Inflammatory macrophage (primary cell): ENCODE results near the gene PCNT.

Experiments used
- DNase-seq, 2 donors: peaks; one replicate each; pipeline ENCODE4 v3.0.0-alpha.2; 2020 to 2022

PCNT gene

DNA sequence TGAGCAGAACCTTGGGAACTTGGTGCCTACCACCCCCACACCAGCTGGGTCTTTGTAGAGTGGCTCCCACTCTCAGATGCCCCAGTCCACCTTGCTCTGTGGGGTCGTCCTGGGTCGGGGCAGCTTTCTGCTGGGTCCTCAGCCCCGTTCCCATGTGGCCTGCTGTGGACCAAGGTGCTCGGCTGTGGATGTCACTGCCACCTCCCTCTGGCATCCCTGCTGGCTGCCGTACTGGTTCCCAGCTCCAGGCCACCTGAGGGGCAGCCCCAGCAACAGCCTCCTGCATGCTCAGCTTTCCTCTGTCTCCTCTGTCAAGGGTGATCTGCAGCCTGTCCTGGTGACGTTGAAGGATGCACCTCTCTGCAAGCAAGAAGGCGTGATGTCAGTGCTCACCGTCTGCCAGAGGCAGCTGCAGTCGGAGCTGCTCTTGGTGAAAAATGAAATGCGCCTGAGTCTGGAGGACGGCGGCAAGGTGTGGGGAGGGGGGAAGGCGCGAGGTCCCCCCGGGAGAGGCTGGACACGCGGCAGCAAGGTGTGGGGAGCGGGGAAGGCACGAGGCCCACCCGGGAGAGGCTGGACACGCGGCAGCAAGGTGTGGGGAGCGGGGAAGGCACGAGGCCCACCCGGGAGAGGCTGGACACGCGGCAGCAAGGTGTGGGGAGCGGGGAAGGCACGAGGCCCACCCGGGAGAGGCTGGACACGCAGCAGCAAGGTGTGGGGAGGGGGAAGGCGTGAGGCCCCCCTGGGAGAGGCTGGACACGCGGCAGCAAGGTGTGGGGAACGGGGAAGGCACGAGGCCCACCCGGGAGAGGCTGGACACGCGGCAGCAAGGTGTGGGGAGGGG is 88.8 kb downstream of the PCNT start:
- no peak for DNase-seq

DNA sequence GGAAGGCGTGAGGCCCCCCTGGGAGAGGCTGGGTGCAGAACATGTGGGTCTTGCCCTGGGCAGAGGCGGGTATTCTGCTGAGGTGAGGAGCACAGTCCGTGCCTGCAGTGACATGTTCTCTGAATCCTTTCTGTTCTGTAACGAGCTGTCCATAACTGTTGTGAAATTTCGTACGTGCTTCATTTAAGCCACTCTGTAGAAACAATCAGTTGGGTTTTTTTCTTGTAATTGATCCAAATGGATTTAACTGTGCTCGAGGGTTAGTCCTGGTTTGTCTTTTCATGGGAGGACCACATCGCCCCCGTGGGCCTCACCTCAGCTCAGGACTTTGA is 89.4 kb downstream of the PCNT start:
- DNase-seq, result no peak

DNA sequence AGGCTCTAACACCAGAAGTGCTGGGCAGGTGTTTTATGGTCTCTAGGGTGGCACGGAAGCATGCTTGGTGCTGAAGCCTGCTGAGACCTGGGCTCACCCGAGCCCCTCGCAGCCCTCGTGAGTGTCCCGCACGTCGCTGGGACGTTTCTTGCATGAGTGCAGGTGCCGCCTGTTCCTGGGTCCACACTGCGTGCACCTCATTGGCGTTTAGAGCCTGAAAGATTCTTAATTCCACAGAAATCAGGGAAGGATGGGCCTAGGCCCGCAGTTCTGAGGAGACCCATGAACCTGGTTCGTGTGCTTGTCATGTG is 91.0 kb downstream of the PCNT start:
- DNase-seq, result no peak

DNA sequence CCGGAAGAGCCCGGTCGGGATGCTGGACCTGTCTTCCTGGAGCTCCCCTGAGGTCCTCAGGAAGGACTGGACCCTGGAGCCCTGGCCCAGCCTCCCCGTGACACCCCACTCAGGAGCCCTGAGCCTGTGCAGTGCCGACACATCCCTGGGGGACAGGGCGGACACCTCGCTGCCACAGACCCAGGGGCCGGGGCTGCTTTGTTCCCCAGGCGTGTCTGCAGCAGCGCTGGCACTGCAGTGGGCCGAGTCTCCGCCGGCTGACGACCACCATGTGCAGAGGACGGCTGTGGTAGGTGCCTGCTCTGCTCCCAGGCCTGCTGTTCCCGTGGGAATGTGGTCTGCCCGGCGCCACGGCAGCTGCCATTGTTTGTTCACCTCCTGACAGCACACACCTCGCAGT is 92.6 kb downstream of the PCNT start:
- DNase-seq, result no peak

DNA sequence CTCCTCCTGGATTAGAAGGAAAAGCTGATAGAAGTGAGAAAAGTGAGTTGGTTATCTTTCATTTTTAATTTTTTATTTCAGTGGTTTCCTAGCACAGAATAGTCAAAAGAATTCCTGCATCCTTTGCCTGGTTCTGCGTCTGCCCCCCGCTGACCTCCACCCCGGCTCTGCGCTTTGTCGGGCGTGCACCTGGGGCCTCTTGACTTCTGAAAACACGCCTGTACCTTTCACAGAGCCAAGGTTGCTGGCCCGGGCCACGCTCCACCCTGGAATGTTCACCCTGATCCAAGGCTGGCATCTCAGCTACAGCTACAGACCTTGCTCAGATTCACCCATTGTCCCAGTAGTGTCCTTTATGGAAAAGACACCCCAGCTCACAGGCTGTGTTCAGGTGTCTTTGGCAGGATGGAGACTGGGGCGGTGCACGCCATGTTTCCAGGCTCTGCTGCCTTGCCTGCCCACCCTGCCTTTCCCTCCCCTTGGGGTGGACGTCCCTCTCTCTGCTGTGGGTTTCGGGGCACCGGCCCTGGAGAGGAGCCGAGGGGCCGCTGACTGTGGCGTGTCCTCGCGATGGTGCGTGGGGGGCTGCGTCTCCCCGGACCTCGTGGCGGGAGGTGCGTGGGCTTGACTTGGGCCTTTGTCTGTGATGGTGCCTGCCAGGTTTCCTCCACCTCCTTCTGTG is 94.5 kb downstream of the PCNT start:
- DNase-seq, result no peak

DNA sequence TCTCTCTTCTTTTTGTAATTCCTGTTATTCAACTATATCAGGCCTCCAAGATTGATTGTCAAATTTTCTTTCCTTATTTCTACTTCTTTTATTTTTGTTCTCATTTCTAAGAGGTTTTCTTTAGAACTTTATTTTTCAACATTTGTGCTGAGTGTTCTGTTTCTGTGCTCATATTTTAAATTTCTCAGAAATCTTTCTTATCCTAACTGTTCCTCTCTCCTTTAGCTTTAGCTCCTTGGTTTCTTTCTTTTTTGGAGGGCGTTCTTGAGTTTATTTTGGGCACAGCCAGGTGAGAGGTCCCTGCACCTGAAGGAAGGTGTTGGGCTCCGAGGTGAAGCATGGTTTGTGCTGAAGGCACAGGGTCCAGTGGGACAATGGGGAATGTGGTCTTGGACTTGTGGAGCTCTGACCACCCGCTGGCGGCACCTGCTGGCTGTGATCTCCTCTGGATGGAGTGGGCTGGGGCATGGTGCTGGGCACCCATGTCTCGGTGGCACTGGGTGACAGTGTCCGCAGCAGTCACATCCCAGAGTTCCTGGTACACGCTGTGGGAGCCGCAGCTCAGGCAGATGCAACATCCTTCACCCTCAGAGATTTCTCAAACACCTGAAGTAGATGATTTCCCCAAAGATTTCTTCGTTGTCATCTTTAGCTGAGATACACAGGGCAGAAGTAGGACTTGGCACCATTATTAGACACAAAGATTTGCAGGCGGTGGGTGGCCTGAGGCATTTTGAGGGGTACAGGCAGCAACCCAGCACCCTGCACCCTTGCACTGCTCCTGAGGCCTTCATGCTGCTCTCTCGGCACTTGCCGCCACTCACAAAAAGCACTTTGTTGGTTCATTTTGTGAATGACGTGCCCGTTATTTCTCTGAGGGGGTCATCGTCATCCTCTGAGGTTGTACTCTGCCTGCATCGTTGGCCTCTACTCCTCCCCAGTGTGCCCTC is 96.6 kb downstream of the PCNT start:
- no peak for DNase-seq

DNA sequence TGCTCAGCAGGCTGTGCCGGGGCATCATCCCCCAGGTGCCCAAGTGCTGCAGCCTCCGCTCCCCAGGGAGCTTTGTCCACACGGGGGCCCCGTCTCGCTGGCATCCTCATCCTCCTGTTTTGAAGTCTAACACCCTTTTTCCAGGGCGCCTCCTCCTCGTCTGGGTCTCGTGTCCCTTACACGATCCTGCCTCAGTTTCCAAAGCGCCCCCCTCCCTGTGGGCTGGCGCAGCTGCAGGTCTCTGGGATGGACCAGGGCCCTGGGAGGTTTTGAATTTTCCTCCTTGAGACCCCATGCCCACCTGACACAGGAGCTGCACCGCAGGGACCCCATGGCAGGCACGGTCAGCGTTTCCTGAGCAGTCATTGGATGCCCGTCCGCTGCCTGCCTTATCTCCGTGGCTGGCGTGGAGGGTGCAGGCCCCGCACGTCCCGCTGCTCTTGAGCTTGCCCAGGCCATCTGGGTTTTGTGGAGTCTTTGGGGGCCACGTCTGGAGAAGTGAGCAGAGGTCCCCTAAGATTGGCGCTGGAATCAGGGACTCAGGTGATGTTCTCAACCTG is 97.3 kb downstream of the PCNT start:
- DNase-seq, result no peak

DNA sequence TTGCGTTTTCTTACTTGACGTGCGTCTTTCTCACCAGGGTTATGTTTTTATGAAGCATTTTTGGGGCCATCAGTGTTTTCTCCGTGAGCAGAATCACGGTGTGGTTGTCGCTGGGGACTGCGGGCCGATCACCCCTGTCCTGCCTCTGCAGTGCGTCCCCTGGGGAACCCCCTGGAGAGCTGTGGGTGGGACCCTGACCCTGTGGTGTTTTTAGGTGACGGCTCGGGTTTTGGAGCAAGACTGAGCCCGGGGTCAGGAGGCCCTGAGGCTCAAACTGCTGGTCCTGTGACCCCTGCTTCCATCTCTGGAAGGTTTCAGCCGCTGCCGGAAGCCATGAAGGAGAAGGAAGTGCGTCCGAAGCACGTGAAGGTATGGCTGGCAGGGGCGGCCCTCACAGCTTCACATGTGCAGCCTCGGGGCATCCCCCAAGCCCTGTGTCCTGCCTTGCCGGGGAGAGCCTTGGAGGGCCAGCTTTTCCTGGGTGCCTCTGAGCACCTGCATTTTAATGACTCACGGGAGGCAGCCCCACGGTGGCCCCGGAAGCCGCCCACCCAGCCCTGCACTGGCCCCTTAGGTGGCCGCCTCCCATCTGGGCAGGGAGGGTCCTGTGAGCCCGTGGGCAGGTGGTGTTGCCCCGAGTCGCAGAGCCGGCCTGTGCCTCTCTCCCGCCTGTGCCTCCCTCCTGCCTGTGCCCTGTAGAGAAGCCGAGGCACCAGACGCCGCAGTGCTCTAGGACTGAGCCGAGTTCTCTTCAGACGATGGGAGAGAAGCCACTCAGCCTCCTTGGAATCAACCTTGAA is 98.0 kb downstream of the PCNT start:
- DNase-seq, result no peak

DNA sequence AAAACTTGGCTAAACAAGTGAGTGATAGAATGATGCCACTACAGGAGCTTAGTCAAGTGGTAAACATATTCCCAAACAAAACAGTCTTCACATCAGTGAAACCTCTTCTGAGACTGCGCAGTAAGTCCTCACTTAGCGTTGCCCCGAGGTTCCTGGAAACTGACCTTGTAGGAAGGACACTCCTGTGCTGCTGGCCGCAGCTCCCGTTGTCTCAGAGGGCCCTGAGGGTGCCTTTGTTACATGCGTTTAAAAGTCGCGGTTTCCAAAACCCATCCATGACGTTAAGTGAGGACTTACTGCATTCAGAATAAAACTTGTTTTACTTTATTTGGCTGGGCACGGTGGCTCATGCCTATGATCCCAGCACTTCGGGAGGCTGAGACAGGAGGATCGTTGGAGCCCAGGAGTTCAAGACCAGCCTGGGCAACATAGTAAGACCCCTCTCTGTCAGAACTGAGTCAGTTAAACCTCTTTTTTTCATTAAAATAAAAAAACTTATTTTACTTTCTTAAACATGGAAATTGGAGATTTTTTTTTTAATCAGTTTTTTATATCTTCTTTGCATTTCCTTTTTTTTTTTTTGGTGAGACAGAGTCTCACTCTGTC is 98.8 kb downstream of the PCNT start:
- DNase-seq, result no peak

DNA sequence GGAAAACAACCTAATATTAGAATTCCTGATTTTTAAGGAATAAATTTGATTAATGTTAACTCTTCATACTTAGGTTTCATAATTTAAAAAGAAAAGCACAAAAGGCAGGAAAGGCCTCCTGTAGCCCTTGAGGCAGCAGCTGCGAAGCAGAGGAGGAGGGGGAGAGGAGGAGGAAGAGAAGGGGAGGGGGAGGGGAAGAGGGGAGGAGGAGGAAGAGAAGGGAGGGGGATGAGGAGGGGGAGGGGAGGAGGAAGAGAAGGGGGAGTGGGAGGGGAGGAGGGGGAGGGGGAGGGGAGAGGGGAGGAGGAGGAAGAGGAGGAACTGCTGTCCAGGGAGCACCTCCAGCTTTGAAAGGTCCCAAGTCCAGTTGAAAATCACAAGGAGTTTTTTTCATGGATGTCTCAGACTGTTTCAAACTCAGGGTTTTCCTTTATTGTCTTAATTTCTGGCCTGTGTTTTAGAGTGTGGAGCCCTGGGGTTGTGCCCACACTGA is 99.6 kb downstream of the PCNT start:
- no peak for DNase-seq

DNA sequence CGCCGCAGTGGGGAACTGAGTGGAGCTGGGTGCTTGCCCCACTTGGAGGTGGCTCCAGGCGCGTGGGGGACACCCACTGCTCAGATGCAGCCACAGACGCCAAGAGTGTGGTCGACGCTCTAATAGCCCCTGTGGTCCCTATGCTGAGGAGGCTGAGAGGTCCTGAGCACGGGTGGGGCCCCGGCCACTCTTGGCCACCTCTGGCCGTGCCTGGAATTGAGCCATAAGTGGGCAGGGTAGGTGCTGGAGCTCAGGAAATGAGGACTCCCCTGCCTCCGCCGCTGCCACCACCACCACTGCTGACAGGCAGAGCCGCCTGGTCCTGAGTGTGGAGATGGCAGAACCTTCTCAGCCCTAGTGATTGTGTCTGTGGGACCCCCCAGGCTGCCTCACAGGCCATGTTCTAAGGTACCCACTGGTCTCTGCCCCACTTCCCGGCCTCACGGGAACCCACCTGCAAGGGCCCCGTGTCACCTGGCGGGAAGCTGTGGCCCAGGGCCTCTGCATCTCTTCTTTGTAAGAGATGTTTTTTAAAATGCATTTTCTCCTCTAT is 100.2 kb downstream of the PCNT start:
- DNase-seq, result no peak

DNA sequence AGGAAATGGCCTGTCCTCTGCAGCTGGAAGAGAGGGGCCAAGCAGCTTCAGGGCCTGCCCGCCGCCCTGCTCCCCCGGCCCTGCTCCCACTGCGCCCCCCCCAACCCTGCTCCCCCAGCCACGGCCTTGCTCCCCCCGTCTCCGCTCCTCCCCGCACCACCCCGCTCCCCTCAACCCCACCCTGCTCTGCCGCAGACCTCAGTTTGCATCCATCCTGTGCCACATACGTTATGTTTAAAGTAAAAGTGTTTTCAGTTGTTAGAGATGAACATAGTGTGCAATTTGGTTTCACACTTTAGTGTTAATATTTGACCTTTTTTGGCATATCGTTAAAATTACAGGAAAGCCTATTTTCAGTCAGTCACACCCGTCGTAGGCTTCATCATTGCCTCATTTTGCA is 100.7 kb downstream of the PCNT start:
- DNase-seq, result no peak

DNA sequence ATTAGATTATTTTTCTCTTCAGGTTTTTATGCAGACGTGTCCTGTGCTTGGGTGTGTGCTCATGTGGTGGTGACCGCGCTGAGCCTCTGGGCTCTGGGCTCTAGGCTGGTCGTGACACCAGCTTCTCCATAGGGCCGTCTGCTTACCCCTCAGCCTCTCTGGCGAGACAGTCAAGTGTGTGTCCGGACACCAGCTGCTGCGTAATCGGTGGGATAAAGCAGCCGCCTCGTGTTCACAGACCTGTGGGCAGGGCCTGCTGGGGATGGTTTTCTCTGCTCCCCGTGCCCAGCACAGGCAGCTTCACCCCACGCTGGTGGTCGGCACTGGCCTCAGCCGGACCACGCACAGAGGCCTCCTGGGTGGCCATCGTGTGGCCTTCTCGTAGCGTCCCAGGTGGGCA is 101.1 kb downstream of the PCNT start:
- peak in 1 of 2 donors; percentile 11 for DNase-seq

DNA sequence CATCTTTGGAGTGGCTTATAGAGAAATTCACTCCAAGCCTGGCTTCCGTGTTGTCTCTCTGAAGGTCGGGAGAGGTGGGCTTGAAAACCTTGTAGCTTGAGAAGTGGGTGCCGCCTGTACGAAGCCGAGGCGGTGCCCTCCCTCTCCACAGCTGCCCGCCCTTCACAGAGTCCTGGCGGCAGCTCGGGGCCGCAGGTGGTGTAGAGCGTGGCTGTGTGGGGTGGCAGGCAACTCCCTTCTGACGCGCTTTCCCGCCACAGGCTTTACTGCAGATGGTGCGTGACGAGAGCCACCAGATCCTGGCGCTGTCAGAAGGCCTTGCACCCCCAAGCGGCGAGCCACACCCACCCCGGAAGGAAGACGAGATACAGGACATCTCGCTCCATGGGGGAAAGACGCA is 101.6 kb downstream of the PCNT start:
- no peak for DNase-seq

DNA sequence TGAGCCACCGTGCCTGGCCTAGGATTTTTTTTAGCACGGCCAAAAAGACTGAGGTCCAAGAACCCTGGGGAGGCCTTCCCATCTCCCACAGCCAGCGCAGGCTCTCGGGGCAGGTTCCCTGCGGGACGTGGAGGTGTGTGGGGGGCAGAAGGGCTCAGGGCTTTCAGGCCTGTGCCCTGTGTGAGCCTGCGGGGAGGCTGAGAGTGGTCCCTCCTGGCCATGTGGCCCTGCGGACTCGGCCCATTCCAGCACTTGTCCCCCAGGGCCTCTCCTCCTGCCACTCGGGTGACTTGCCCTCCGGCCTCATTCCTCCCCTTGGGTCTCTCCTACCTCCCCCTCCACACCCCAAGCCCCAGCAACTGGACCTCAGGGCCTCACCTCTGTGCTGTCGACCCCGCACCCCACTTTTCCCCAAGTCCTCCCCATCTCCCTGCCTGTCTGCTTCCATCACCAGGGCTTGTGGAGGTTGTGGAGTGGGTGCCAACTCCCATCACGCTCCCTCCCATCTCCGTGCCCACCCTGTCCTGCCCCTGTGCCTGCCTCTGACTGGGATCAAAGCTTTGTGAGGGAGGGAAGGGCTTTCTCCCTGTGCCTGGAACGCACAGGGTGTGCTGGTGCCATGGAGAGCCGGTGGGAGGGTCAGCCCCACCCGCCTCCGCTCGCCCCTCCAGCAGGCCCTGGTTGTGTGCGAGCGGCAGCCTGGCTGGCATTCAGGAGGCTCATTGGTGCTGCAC is 102.5 kb downstream of the PCNT start:
- DNase-seq, result no peak

DNA sequence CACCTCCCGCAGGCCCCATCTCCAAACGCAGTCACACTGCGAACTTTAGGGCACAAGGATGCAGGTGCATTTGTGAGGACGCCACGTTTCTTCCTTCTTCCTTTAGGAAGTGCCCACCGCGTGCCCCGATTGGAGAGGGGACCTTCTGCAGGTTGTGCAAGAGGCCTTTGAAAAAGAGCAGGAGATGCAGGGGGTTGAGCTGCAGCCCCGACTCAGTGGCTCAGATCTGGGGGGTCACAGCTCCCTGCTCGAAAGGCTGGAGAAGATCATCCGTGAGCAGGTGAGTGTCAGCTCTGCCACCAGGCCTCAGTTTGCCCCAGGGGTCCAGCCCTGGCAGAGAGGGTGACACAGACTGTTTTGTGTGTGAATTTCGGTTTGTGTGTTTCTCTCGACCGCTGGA is 103.6 kb downstream of the PCNT start:
- no peak for DNase-seq

DNA sequence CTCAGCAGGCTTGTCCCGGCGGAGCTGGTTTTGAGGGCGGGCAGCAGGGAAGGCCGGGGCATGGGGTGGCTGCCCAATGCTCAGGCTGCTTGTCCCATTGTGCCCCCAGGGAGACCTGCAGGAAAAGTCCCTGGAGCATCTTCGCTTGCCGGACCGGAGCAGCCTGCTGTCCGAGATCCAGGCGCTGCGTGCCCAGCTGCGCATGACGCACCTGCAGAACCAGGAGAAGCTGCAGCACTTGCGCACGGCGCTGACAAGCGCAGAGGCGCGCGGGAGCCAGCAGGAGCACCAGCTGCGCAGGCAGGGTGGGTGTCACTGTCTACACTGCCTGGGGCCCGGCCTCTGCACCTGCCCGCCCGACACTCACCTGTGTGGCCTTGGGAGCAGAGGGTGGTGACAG is 104.3 kb downstream of the PCNT start:
- no peak for DNase-seq

DNA sequence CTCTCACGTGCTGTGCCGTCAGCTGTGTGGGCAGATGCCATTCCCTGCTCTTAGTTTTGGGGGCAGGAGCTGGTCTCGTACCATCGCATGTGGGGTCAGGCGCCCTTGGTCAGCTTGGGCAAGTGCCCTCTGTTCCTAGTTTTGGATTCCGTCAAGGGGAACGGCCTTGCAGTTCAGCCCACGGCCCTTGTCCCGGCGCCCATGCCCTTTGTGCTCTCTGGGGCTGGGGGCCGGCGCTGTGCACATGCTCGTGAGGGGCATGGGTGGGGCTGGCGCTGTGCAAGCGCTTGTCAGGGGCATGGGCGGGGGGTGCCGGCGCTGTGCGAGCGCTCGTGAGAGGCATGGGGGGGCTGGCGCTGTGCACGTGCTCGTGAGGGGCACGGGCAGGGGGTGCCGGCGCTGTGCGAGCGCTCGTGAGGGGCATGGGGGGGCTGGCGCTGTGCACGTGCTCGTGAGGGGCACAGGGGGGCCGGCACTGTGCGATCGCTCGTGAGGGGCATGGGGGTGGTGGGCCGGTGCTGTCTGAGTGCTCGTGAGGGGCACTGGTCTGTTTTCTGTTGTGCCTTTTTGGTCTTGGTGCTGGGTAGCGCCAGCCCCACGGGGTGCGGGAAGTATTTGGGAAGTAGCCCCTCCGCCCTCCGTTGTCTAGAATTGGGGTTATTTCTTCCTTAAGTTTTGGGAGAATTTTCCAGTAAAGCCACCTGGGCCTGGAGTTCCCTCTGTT is 105.2 kb downstream of the PCNT start:
- no peak for DNase-seq

DNA sequence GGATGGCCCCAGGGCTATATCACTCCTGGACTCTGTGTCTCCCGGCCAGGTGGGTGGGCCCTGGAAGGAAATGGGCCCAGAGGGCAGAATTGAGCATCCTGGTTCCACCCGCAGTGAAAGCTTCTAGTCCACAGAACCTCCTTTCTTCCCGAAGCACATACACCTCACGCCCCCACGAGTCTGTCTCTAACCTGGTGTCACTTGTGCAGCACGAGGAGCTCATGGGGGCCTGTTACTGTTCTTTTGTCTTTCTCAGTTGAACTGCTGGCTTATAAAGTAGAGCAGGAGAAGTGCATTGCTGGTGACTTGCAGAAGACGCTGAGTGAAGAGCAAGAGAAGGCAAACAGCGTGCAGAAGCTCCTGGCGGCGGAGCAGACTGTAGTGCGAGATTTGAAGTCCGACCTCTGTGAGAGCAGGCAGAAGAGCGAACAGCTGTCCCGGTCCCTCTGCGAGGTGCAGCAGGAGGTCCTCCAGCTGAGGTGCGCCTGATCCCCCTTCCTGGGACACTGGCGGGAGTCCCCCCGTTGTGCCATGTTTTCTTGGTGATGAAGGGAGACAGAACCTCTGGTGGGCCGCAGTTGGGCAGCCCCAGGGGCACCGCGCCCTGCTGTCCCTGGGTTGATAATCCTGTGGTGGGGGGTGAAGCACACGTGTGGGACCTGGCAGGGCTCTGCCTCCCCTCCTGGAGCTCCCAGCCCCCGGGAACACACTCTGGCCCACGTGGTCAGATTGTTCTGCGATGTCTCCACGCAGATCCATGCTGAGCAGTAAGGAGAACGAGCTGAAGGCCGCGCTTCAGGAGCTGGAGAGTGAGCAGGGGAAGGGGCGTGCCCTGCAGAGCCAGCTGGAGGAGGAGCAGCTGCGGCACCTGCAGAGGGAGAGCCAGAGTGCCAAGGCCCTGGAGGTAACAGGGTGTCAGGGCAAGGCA is 106.1 kb downstream of the PCNT start:
- DNase-seq, result no peak
